Esophagus squamous epithelium (tissue), 5 donors: ENCODE measurements around the gene RD3L. TPM values are rescaled to one million over a fixed set of nuclear protein-coding genes. Genes with fewer than 3 reads are reported as not detected.

Experiments used
- DNase-seq: peaks from one replicate; lab custom pipeline; 2025; lab: John Stamatoyannopoulos, UW
- H3K27ac ChIP-seq, 4 donors: fragments of 200-600 bp; sonication (generic); one replicate each; pipeline ENCODE4 v1.5.1; 2016 to 2019; ENCODE audit warnings: mild to moderate bottlenecking in 1 of 4
- H3K27me3 ChIP-seq, 4 donors: fragments of 200-600 bp; sonication (generic); 1 replicate in 3 of 4; 2 replicates in 1 of 4; pipeline versions ENCODE4 v1.5.1 to v1.6.0; 2017 to 2021; ENCODE audit warnings: antibody characterized with exemption in 1 of 4
- H3K36me3 ChIP-seq, 3 donors: fragments of 200-600 bp; sonication (generic); one replicate each; pipeline ENCODE4 v1.5.1; 2016 to 2019
- H3K4me1 ChIP-seq, 3 donors: fragments of 200-600 bp; sonication (generic); one replicate each; pipeline ENCODE4 v1.5.1; 2017 to 2019
- H3K4me3 ChIP-seq, 4 donors: fragments of 200-600 bp; sonication (generic); 1 replicate in 3 of 4; 2 replicates in 1 of 4; pipeline ENCODE4 v1.5.1; 2016 to 2019; ENCODE audit warnings: mild to moderate bottlenecking in 2 of 4, moderate library complexity in 1 of 4
- H3K9me3 ChIP-seq, 3 donors: fragments of 200-600 bp; sonication (generic); one replicate each; pipeline ENCODE4 v1.5.1; 2016 to 2019
- CTCF ChIP-seq, 6 experiments: fragments of 450-650 bp in 4 of 6; fragments of 200-600 bp in 2 of 6; sonication (generic) in 2 of 6; IDR thresholded peaks; one replicate each; pipeline ENCODE4 v1.5.1; 2016 to 2019; ENCODE audit warnings: antibody characterized with exemption in 6 of 6, mild to moderate bottlenecking in 4 of 6, moderate library complexity in 4 of 6
- POLR2A ChIP-seq, 4 donors: fragments of 450-650 bp; IDR thresholded peaks; one replicate each; pipeline ENCODE4 v1.6.1; 2017; ENCODE audit warnings: antibody characterized with exemption in 4 of 4, mild to moderate bottlenecking in 4 of 4, moderate library complexity in 3 of 4
- WGBS, 2 donors: methylation state at CpG; one replicate each; pipeline ENCODE4 v1.1.5; 2018; 5-methylcytosine and 5-hydroxymethylcytosine counted together
- intact Hi-C: fragments of 100-400 bp; cut with DNase I; formaldehyde crosslinking; loops from one replicate; pipeline ENCODE4 v1.15.0; 2022
- total RNA-seq, 4 donors: library from RNA; depleted of rRNA; stranded (reverse); fragments of >200 nt; gene quantifications; one replicate each; pipeline ENCODE4 v1.1.0, GENCODE V29; 2016
- donor health status: DM: yes; HTN: yes; CAD: no.

RD3L gene
- total RNA-seq, 4 donors from 2014 or later, result not detected

- no peak for DNase-seq
- no peaks in the 10 kb centered on the region for H3K27me3 ChIP-seq
- peaks cover 0 to 15% (median under 1%) of the 10 kb centered on the region in 3 donors for H3K4me1 ChIP-seq
- no peak overlapping the region for H3K4me3 ChIP-seq
- TF ChIP-seq CTCF (IDR thresholded peaks at IDR 0.05) (no peak), POLR2A (IDR thresholded peaks at IDR 0.05) (no peak)
- 84 to 90% methylated on average over 2 of the region's 2 CpGs for WGBS, 2 donors
- intact Hi-C loops, result loop anchor here (5.0 kb wide), 1 partner anchor 97 kb away; no protein-coding TSS in a partner anchor
- no peaks in the 10 kb centered on the region for H3K36me3 ChIP-seq
- H3K27ac ChIP-seq, result no peak overlapping the region
- H3K9me3 ChIP-seq, result no peaks in the 10 kb centered on the region
Observed at GRCh38 chr14:103904493-103905107, 37.7 kb downstream of the RD3L start.

- Histone ChIP-seq H3K27me3 (no peaks in the 10 kb centered on the region), H3K4me3 (no peak overlapping the region), H3K9me3 (no peaks in the 10 kb centered on the region), H3K36me3 (no peaks in the 10 kb centered on the region), H3K27ac (no peak overlapping the region), H3K4me1 (peaks cover 17 to 46% (median 22%) of the 10 kb centered on the region in 3 donors)
- no peak for DNase-seq
- 43 to 81% methylated on average over 3 to 4 of the region's 14 CpGs for WGBS, 2 donors
- intact Hi-C loops, result no loop called here
- TF ChIP-seq CTCF (IDR thresholded peaks at IDR 0.05), result no peak
- no peak for TF ChIP-seq POLR2A (IDR thresholded peaks at IDR 0.05)
Observed at GRCh38 chr14:103899833-103900232, 42.5 kb downstream of the RD3L start.

- TF ChIP-seq POLR2A (IDR thresholded peaks at IDR 0.05), result no peak
- no peak for TF ChIP-seq CTCF (IDR thresholded peaks at IDR 0.05)
- Histone ChIP-seq H3K27ac (no peak overlapping the region), H3K27me3 (no peaks in the 10 kb centered on the region), H3K4me1 (peaks cover 23 to 51% (median 26%) of the 10 kb centered on the region in 3 donors), H3K36me3 (no peaks in the 10 kb centered on the region), H3K9me3 (no peaks in the 10 kb centered on the region), H3K4me3 (no peak overlapping the region)
- intact Hi-C loops, result no loop called here
- 52 to 60% methylated on average over 1 to 5 of the region's 13 CpGs for WGBS, 2 donors
- DNase-seq, result no peak
Observed at GRCh38 chr14:103899316-103899715, 43.0 kb downstream of the RD3L start.

GRCh38 chr14:103898711-103899110 is 43.6 kb downstream of the RD3L start:
- no peak overlapping the region for H3K4me3 ChIP-seq
- H3K9me3 ChIP-seq, result no peaks in the 10 kb centered on the region
- no peak for TF ChIP-seq CTCF (IDR thresholded peaks at IDR 0.05)
- TF ChIP-seq POLR2A (IDR thresholded peaks at IDR 0.05), result no peak
- peaks cover 26 to 56% (median 28%) of the 10 kb centered on the region in 3 donors for H3K4me1 ChIP-seq
- no peaks in the 10 kb centered on the region for H3K36me3 ChIP-seq
- no peak for DNase-seq
- no peaks in the 10 kb centered on the region for H3K27me3 ChIP-seq
- intact Hi-C loops, result no loop called here
- peak overlapping the region in 2 of 4 donors; percentile 33 to 39 for H3K27ac ChIP-seq
- WGBS, 2 donors, result 73% methylated on average over 2 of the region's 9 CpGs; no CpG with 5 or more reads in 1 of the 2 donors

- intact Hi-C loops, result no loop called here
- no peaks in the 10 kb centered on the region for H3K9me3 ChIP-seq
- WGBS, 2 donors, result 33 to 80% methylated on average over 3 to 4 of the region's 4 CpGs
- peaks cover 26 to 56% (median 28%) of the 10 kb centered on the region in 3 donors for H3K4me1 ChIP-seq
- TF ChIP-seq POLR2A (IDR thresholded peaks at IDR 0.05) (no peak), CTCF (IDR thresholded peaks at IDR 0.05) (no peak)
- peak overlapping the region in 2 of 4 donors; percentile 39 to 65 for H3K27ac ChIP-seq
- H3K36me3 ChIP-seq, result no peaks in the 10 kb centered on the region
- no peak overlapping the region for H3K4me3 ChIP-seq
- no peak for DNase-seq
- H3K27me3 ChIP-seq, result no peaks in the 10 kb centered on the region
Observed at GRCh38 chr14:103898204-103898603, 44.1 kb downstream of the RD3L start.
